ENCODE results near the gene SRBD1.

Gene SRBD1

GRCh38 chr2:45497355-45497754 lies 113.7 kb downstream of the SRBD1 start:
- DNase-seq (ENCODE audit: low read depth), result peak; percentile 11
- H3K4me3 ChIP-seq (ENCODE audit: low read depth, low read length), result no peak overlapping the region
- TF ChIP-seq CTCF (IDR thresholded peaks at IDR 0.05; ENCODE audit: low read depth, low read length, missing control alignments), result no peak
- in situ Hi-C loops (cut with HindIII; ENCODE audit: low sequenced_read_pairs), result no loop called here

GRCh38 chr2:45496869-45497268 lies 114.2 kb downstream of the SRBD1 start:
- TF ChIP-seq CTCF (IDR thresholded peaks at IDR 0.05; ENCODE audit: low read depth, low read length, missing control alignments), result no peak
- in situ Hi-C loops (cut with HindIII; ENCODE audit: low sequenced_read_pairs), result no loop called here
- no peak for DNase-seq (ENCODE audit: low read depth)
- no peak overlapping the region for H3K4me3 ChIP-seq (ENCODE audit: low read depth, low read length)

GRCh38 chr2:45494978-45495293 lies 116.1 kb downstream of the SRBD1 start:
- TF ChIP-seq CTCF (IDR thresholded peaks at IDR 0.05; ENCODE audit: low read depth, low read length, missing control alignments), result no peak
- in situ Hi-C loops (cut with HindIII; ENCODE audit: low sequenced_read_pairs), result loop anchor here (5.0 kb wide), 1 partner anchor 513 kb away; no protein-coding TSS in a partner anchor
- no peak for DNase-seq (ENCODE audit: low read depth)

GRCh38 chr2:45494275-45494977 lies 116.6 kb downstream of the SRBD1 start:
- in situ Hi-C loops (cut with HindIII; ENCODE audit: low sequenced_read_pairs), result loop anchor here (5.0 kb wide), 1 partner anchor 512 kb away; no protein-coding TSS in a partner anchor

More at GRCh38 chr2:45494978-45495293, 116.1 kb downstream of the SRBD1 start:
- H3K4me3 ChIP-seq (ENCODE audit: low read depth, low read length), result no peak overlapping the region

GRCh38 chr2:45484965-45485364 lies 126.1 kb downstream of the SRBD1 start:
- no peak for TF ChIP-seq CTCF (IDR thresholded peaks at IDR 0.05; ENCODE audit: low read depth, low read length, missing control alignments)
- no peak overlapping the region for H3K4me3 ChIP-seq (ENCODE audit: low read depth, low read length)
- no peak for DNase-seq (ENCODE audit: low read depth)
- in situ Hi-C loops (cut with HindIII; ENCODE audit: low sequenced_read_pairs), result no loop called here

More at GRCh38 chr2:45494275-45494977, 116.6 kb downstream of the SRBD1 start:
- no peak overlapping the region for H3K4me3 ChIP-seq (ENCODE audit: low read depth, low read length)
- peak; percentile 52 for TF ChIP-seq CTCF (IDR thresholded peaks at IDR 0.05; ENCODE audit: low read depth, low read length, missing control alignments)
- peak; percentile 74 for DNase-seq (ENCODE audit: low read depth)

GRCh38 chr2:45483997-45484396 lies 127.1 kb downstream of the SRBD1 start:
- H3K4me3 ChIP-seq (ENCODE audit: low read depth, low read length), result no peak overlapping the region
- in situ Hi-C loops (cut with HindIII; ENCODE audit: low sequenced_read_pairs), result no loop called here
- TF ChIP-seq CTCF (IDR thresholded peaks at IDR 0.05; ENCODE audit: low read depth, low read length, missing control alignments), result peak; percentile 31
- DNase-seq (ENCODE audit: low read depth), result no peak

All from astrocyte of the cerebellum (primary cell).